GM23338 (cell line): ENCODE measurements around the gene MEI1.

Experiments used
- CREB1 ChIP-seq: fragments of 250-450 bp; sonication (Bioruptor Pico); IDR thresholded peaks from 2 replicates; pipeline ENCODE4 v1.5.0; 2020; ENCODE audit warnings: low read depth, mild to moderate bottlenecking, moderate library complexity
- EZH2 ChIP-seq: fragments of 200-600 bp; sonication (generic); IDR thresholded peaks from one replicate; pipeline ENCODE4 v1.8.0; 2017; ENCODE audit warnings: antibody characterized with exemption, mild to moderate bottlenecking, low read depth; ENCODE audit not compliant: unreplicated experiment
- EZH2phosphoT487 ChIP-seq: fragments of 200-600 bp; sonication (generic); IDR thresholded peaks from one replicate; pipeline ENCODE4 v1.8.1; 2018; ENCODE audit warnings: antibody characterized with exemption; ENCODE audit not compliant: unreplicated experiment
- JUNB ChIP-seq: IDR thresholded peaks from one replicate; pipeline ENCODE4 v1.6.1; 2016; ENCODE audit warnings: antibody characterized with exemption; ENCODE audit not compliant: unreplicated experiment
- NANOG ChIP-seq: IDR thresholded peaks from 2 replicates; pipeline ENCODE4 v1.6.1; 2016; ENCODE audit warnings: antibody characterized with exemption, borderline replicate concordance
- POLR2AphosphoS5 ChIP-seq: IDR thresholded peaks from 2 replicates; pipeline ENCODE4 v1.6.1; 2016; ENCODE audit warnings: antibody characterized with exemption, low read depth
- STAT1 ChIP-seq: IDR thresholded peaks from one replicate; pipeline ENCODE4 v1.6.1; 2016; ENCODE audit warnings: antibody characterized with exemption; ENCODE audit not compliant: unreplicated experiment
- ZNF114 ChIP-seq: fragments of 250-450 bp; sonication (Bioruptor Pico); IDR thresholded peaks from 2 replicates; pipeline ENCODE4 v1.5.0; 2020; ENCODE audit warnings: mild to moderate bottlenecking, moderate library complexity
- ZNF331 ChIP-seq: fragments of 250-450 bp; sonication (Bioruptor Pico); IDR thresholded peaks from 2 replicates; pipeline ENCODE4 v1.5.0; 2020; ENCODE audit warnings: low read depth, mild to moderate bottlenecking, moderate library complexity
- TF ChIP-seq, protein P1 (sequence below), 2 experiments: fragments of 200-600 bp in 1 of 2; sonication (generic) in 1 of 2; conservative IDR thresholded peaks; 2 replicates each; pipeline versions ENCODE4 v1.5.1 to v1.6.1; 2016 to 2017; ENCODE audit warnings: antibody characterized with exemption in 2 of 2, low read depth in 2 of 2, mild to moderate bottlenecking in 2 of 2, moderate library complexity in 1 of 2
- TF ChIP-seq, protein P2 (sequence below): IDR thresholded peaks from one replicate; pipeline ENCODE4 v1.6.1; 2018; ENCODE audit warnings: antibody characterized with exemption; ENCODE audit not compliant: unreplicated experiment
- TF ChIP-seq, protein P3 (sequence below): IDR thresholded peaks from 2 replicates; pipeline ENCODE4 v1.6.1; 2016; ENCODE audit warnings: antibody characterized with exemption
- TF ChIP-seq, protein P4 (sequence below): fragments of 250-450 bp; sonication (Bioruptor Pico); IDR thresholded peaks from 2 replicates; pipeline ENCODE4 v1.5.0; 2020; ENCODE audit warnings: mild to moderate bottlenecking, moderate library complexity

DNA sequence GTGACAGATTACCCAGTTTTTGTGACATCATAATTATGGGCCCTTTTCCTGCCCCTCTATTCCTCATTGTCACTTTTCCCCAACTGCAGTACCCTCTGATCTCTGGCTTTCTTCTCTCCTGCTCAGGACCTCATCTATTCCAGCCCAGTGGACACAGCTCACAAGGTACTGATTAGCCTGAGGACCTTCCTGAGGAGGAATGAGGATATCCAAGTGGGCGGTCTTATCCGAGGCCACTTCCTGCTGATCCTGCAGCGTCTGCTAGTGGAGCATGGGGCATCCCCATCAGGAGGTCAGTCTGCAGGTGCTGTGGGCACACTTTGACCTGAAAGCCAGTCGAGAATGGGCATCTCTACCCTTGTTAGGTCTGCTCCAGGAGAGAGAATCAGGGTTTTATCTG lies 76.7 kb downstream of the MEI1 start:
- no peak for TF ChIP-seq EZH2
- TF ChIP-seq, protein P1, sequence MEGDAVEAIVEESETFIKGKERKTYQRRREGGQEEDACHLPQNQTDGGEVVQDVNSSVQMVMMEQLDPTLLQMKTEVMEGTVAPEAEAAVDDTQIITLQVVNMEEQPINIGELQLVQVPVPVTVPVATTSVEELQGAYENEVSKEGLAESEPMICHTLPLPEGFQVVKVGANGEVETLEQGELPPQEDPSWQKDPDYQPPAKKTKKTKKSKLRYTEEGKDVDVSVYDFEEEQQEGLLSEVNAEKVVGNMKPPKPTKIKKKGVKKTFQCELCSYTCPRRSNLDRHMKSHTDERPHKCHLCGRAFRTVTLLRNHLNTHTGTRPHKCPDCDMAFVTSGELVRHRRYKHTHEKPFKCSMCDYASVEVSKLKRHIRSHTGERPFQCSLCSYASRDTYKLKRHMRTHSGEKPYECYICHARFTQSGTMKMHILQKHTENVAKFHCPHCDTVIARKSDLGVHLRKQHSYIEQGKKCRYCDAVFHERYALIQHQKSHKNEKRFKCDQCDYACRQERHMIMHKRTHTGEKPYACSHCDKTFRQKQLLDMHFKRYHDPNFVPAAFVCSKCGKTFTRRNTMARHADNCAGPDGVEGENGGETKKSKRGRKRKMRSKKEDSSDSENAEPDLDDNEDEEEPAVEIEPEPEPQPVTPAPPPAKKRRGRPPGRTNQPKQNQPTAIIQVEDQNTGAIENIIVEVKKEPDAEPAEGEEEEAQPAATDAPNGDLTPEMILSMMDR (conservative IDR thresholded peaks at IDR 0.05; ENCODE audit: low read depth in 2 of 2), result no peak
- TF ChIP-seq NANOG, result no peak
- no peak for TF ChIP-seq POLR2AphosphoS5
- no peak for TF ChIP-seq CREB1
- TF ChIP-seq, protein P2, sequence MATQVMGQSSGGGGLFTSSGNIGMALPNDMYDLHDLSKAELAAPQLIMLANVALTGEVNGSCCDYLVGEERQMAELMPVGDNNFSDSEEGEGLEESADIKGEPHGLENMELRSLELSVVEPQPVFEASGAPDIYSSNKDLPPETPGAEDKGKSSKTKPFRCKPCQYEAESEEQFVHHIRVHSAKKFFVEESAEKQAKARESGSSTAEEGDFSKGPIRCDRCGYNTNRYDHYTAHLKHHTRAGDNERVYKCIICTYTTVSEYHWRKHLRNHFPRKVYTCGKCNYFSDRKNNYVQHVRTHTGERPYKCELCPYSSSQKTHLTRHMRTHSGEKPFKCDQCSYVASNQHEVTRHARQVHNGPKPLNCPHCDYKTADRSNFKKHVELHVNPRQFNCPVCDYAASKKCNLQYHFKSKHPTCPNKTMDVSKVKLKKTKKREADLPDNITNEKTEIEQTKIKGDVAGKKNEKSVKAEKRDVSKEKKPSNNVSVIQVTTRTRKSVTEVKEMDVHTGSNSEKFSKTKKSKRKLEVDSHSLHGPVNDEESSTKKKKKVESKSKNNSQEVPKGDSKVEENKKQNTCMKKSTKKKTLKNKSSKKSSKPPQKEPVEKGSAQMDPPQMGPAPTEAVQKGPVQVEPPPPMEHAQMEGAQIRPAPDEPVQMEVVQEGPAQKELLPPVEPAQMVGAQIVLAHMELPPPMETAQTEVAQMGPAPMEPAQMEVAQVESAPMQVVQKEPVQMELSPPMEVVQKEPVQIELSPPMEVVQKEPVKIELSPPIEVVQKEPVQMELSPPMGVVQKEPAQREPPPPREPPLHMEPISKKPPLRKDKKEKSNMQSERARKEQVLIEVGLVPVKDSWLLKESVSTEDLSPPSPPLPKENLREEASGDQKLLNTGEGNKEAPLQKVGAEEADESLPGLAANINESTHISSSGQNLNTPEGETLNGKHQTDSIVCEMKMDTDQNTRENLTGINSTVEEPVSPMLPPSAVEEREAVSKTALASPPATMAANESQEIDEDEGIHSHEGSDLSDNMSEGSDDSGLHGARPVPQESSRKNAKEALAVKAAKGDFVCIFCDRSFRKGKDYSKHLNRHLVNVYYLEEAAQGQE, result no peak
- TF ChIP-seq STAT1, result no peak
- TF ChIP-seq JUNB, result no peak
- TF ChIP-seq EZH2phosphoT487, result no peak
- TF ChIP-seq, protein P3, sequence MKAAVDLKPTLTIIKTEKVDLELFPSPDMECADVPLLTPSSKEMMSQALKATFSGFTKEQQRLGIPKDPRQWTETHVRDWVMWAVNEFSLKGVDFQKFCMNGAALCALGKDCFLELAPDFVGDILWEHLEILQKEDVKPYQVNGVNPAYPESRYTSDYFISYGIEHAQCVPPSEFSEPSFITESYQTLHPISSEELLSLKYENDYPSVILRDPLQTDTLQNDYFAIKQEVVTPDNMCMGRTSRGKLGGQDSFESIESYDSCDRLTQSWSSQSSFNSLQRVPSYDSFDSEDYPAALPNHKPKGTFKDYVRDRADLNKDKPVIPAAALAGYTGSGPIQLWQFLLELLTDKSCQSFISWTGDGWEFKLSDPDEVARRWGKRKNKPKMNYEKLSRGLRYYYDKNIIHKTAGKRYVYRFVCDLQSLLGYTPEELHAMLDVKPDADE, result no peak
- no peak for TF ChIP-seq ZNF114 (CRISPR knock-in tag)
- no peak for TF ChIP-seq ZNF331 (CRISPR knock-in tag)
- TF ChIP-seq, protein P4, sequence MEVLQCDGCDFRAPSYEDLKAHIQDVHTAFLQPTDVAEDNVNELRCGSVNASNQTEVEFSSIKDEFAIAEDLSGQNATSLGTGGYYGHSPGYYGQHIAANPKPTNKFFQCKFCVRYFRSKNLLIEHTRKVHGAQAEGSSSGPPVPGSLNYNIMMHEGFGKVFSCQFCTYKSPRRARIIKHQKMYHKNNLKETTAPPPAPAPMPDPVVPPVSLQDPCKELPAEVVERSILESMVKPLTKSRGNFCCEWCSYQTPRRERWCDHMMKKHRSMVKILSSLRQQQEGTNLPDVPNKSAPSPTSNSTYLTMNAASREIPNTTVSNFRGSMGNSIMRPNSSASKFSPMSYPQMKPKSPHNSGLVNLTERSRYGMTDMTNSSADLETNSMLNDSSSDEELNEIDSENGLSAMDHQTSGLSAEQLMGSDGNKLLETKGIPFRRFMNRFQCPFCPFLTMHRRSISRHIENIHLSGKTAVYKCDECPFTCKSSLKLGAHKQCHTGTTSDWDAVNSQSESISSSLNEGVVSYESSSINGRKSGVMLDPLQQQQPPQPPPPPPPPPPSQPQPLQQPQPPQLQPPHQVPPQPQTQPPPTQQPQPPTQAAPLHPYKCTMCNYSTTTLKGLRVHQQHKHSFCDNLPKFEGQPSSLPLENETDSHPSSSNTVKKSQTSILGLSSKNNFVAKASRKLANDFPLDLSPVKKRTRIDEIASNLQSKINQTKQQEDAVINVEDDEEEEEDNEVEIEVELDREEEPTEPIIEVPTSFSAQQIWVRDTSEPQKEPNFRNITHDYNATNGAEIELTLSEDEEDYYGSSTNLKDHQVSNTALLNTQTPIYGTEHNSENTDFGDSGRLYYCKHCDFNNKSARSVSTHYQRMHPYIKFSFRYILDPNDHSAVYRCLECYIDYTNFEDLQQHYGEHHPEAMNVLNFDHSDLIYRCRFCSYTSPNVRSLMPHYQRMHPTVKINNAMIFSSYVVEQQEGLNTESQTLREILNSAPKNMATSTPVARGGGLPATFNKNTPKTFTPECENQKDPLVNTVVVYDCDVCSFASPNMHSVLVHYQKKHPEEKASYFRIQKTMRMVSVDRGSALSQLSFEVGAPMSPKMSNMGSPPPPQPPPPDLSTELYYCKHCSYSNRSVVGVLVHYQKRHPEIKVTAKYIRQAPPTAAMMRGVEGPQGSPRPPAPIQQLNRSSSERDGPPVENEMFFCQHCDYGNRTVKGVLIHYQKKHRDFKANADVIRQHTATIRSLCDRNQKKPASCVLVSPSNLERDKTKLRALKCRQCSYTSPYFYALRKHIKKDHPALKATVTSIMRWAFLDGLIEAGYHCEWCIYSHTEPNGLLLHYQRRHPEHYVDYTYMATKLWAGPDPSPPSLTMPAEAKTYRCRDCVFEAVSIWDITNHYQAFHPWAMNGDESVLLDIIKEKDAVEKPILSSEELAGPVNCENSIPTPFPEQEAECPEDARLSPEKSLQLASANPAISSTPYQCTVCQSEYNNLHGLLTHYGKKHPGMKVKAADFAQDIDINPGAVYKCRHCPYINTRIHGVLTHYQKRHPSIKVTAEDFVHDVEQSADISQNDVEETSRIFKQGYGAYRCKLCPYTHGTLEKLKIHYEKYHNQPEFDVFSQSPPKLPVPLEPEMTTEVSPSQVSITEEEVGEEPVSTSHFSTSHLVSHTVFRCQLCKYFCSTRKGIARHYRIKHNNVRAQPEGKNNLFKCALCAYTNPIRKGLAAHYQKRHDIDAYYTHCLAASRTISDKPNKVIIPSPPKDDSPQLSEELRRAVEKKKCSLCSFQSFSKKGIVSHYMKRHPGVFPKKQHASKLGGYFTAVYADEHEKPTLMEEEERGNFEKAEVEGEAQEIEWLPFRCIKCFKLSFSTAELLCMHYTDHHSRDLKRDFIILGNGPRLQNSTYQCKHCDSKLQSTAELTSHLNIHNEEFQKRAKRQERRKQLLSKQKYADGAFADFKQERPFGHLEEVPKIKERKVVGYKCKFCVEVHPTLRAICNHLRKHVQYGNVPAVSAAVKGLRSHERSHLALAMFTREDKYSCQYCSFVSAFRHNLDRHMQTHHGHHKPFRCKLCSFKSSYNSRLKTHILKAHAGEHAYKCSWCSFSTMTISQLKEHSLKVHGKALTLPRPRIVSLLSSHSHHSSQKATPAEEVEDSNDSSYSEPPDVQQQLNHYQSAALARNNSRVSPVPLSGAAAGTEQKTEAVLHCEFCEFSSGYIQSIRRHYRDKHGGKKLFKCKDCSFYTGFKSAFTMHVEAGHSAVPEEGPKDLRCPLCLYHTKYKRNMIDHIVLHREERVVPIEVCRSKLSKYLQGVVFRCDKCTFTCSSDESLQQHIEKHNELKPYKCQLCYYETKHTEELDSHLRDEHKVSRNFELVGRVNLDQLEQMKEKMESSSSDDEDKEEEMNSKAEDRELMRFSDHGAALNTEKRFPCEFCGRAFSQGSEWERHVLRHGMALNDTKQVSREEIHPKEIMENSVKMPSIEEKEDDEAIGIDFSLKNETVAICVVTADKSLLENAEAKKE (CRISPR knock-in tag), result no peak
